C4-2B (cell line): Measurements from ENCODE around the gene EIF2B1.
A peak's percentile ranks its signal among the peaks of the same experiment; 100 is the strongest.

Experiments
- H3K27ac ChIP-seq: fragments of 450-650 bp; 2 replicates; pipeline ENCODE4 v1.5.1; 2017
- ZFX ChIP-seq: fragments of 450-650 bp; IDR thresholded peaks from 2 replicates; pipeline ENCODE4 v1.6.1; 2017
- TF ChIP-seq, protein P1 (sequence below): fragments of 450-650 bp; conservative IDR thresholded peaks from 2 replicates; pipeline ENCODE4 v1.5.1; 2017; ENCODE audit warnings: mild to moderate bottlenecking

Gene EIF2B1

DNA sequence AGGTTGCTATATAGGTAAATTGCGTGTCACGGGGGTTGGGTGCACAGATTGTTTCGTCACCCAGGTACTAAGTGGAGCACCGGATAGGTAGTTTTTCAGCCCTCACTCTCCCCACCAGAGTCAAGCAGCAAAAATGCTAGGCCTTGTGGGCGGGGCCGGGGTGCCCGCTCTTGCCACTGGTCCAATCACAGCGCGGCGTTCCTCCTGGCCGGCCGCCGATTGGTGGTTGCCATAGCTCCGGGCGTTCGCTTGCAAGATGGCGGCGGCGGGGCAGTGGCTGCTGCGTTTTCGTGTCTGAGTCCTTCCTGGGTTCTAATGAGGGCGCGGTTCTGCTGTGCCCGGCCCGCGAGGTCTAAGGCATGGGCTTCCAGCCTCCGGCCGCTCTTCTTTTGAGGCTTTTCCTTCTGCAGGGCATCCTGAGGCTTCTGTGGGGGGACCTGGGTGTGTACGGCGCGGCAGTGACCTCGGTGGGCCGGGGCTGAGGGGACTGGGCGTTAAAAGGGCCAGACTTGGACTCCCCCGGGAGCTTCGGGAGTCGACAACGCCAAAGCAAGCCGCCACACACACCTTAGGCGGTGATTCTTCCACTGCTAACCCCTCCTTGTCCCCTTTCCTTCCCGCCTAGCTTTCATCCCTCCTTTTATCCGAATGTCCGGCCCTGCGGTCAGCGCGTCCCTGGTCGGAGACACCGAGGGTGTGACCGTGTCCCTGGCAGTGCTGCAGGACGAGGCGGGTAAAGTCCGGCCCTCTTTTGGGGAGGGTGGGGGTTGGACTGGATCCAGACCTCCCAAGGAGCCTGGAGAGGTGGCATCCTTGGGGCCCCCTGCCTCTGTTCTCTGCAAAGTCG is 37.6 kb upstream of the EIF2B1 start, which contains the start of gene TCTN2:
Gene TCTN2 (plus strand): TSS at position 232 of the 847 bp plus-strand sequence. CDS start 128 bp downstream, at position 360.
- H3K27ac ChIP-seq, result peak within 1 kb of the TSS; percentile 50
- peak; percentile 63 for TF ChIP-seq ZFX
- TF ChIP-seq, protein P1, sequence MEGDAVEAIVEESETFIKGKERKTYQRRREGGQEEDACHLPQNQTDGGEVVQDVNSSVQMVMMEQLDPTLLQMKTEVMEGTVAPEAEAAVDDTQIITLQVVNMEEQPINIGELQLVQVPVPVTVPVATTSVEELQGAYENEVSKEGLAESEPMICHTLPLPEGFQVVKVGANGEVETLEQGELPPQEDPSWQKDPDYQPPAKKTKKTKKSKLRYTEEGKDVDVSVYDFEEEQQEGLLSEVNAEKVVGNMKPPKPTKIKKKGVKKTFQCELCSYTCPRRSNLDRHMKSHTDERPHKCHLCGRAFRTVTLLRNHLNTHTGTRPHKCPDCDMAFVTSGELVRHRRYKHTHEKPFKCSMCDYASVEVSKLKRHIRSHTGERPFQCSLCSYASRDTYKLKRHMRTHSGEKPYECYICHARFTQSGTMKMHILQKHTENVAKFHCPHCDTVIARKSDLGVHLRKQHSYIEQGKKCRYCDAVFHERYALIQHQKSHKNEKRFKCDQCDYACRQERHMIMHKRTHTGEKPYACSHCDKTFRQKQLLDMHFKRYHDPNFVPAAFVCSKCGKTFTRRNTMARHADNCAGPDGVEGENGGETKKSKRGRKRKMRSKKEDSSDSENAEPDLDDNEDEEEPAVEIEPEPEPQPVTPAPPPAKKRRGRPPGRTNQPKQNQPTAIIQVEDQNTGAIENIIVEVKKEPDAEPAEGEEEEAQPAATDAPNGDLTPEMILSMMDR, result no peak

DNA sequence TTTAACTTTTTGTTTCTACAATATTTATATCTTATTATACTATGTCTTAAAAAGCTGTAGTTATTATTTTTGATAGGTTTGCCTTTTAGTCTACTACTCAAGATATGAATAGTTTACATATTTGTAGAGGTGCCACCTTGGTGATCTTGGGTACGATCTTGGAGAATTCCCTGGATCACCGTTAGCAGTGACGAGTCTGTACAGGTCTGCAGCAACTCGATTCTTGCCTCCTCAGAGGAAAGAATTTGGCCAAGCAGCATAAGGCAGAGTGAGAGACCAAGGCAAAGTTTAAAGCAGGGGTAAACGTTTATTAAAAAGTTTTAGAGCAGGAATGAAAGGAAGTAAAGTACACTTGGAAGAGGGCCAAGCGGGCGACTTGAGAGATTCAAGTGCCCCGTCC is 34.3 kb upstream of the EIF2B1 start:
- H3K27ac ChIP-seq, result no peak overlapping the region
- no peak for TF ChIP-seq ZFX
- TF ChIP-seq, protein P1, result no peak

DNA sequence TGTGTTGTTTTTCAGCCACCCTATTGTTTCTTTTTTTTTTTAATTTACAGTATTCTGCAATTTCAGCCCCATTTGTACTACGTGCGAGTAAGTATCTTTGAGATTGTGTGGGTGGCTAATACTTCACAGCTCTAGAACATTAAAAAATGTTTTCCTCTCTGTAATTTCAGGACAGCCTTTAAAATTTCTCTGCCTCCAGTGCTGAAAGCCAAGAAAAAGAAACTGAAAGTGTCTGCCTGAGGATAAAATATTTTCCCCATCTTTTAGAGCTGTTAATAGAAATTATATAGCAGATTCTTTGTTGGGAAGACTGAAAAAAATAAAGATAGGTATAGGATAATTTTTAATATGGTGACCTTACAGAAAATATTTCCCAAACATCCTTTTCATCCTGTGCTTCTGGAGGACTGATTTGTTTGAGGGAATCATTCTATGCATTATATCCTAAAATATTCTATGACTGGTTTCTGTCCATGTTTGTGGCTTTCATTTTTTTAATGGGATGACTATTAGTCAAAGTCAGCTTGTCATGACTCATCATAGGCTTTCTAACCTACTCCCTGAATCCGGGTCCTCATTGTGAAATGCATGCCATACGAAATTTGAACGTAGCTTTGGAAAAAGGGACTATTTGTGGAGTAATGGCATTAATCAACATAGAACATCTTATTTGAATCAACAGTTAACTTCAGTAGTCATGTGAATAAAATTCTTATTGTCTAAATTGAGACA is 26.7 kb upstream of the EIF2B1 start:
- no peak for TF ChIP-seq ZFX
- TF ChIP-seq, protein P1, result no peak

DNA sequence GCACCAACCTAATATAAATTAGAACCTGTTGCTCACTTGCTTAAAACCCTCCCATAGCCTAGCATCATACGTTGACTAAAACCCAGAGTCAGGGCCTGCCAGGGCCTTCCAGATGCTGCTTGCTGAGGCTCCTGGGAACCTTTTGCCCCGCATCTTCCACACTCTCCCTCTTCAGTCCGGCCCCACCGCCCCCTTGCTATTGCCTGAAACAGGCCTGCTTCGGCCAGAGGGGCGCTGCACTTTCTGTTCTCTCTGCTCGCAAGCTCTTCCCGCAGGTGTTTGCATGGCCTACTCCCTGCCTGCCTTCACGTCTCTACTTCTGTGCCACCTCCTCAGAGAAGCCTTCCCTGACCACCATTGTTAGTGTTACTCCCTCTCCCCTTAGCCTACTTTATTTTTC is 23.7 kb upstream of the EIF2B1 start:
- no peak overlapping the region for H3K27ac ChIP-seq

More for the DNA sequence above, 26.7 kb upstream of the EIF2B1 start:
- H3K27ac ChIP-seq, result no peak overlapping the region

DNA sequence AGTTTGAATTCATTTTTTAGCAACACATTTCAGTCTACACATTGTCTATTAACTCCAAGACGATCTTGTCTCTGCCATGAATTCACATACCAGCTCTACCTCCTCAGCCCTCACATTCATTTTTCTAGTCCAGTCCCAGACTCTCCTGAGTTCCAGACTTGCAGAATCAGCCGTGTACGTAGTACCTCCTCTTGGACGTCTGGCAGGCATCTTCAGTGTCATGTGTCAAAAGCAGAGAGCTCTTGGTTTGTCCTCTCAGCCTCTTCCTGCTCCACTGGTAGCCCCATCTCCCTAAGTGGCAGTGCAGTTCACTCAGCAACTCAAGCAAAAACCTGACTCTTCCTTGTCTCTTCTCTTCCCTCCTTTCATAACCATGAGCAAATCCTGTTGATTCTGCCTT is 22.9 kb upstream of the EIF2B1 start:
- H3K27ac ChIP-seq, result no peak overlapping the region
- TF ChIP-seq, protein P1, result no peak
- no peak for TF ChIP-seq ZFX

More for the DNA sequence above, 23.7 kb upstream of the EIF2B1 start:
- TF ChIP-seq, protein P1, result no peak
- TF ChIP-seq ZFX, result no peak

DNA sequence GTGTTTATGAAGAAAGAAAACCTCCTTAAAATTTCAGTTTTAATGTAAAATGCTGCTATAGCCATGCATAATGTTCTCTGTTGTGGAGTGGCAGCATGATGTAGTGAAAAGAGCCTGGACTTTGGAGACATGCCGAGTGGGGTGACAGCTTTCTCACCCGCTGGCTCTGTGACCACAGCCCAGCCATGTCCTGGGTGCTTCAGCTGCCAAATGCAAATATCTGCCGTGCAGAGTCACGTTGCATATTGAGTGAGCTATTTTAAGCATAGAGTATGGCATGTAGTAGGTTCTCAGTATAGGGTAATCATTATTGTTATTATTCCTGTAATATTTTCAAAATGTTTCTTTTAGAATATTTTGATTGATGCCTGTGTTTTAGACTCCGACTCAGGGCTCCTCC is 21.9 kb upstream of the EIF2B1 start:
- H3K27ac ChIP-seq, result no peak overlapping the region
- TF ChIP-seq ZFX, result no peak
- TF ChIP-seq, protein P1, result no peak

DNA sequence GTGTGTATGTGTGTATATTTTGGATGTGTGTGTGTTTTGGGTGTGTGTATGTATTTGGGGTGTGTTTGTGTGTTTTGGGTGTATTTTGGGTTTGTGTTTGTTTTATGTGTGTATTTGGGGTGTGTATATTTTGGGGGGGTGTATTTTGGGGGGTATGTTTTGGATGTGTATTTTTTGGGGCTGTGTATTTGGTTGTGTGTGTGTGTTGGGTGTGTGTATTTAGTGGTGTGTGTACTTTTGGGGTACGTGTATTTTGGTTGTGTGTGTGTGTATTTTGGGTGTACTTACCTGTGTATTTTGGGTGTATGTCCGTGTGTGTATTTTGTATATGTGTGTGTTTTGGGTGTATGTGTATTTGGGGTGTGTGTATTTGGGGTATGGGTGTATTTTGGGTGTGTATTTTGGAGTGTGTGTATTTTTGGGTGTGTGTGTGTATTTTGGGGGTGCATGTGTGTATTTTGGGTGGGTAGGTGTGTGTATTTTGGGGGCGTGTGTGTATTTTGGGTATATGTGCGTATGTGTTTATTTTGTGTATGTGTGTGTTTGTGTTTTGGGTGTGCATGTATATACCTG is 20.7 kb upstream of the EIF2B1 start:
- no peak for TF ChIP-seq ZFX
- TF ChIP-seq, protein P1, result no peak
- no peak overlapping the region for H3K27ac ChIP-seq
